Measurements from ENCODE around the gene POPDC3. TPM values are rescaled to one million over a fixed set of nuclear protein-coding genes. Genes with fewer than 3 reads are reported as not detected.

POPDC3 gene
- total RNA-seq, 1 experiment from 2014 or later = 41.4 TPM

DNA sequence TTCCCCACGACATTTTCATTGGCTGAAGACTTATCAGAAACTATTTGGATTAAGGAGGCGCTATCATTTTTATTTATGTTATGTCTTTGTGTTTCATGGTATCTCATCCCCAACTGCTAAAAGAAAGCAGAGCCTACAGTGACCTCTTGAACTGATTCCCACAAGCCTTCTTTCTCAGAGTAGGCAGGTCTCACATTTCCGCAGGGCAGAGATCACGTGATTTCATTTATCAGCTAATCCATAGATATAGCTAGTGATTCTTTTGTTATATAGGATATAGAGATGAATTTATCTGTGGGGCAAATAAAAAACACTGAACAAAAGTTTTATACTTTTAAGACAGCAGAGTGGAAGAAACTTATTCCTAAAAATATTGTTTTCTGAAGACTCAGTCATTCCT lies 25.0 kb upstream of the POPDC3 start:
- no peak overlapping the region for H2AFZ ChIP-seq (ENCODE audit: low read length)
- BruUV-seq (replicated peaks) = no TSS peak
- ATAC-seq = no peak
- H3K9me3 ChIP-seq (ENCODE audit: low read length) = no peaks in the 10 kb centered on the region
- ChIA-PET POLR2A (ENCODE audit: unreplicated experiment) (no interaction called here), CTCF (no interaction called here)
- no peak for DNase-seq
- TF ChIP-seq EZH2 (IDR thresholded peaks at IDR 0.05; ENCODE audit: low read length, unreplicated experiment) (no peak), EZH2phosphoT487 (IDR thresholded peaks at IDR 0.05; ENCODE audit: borderline replicate concordance, low read length) (no peak)
- TF ChIP-seq, protein P1, sequence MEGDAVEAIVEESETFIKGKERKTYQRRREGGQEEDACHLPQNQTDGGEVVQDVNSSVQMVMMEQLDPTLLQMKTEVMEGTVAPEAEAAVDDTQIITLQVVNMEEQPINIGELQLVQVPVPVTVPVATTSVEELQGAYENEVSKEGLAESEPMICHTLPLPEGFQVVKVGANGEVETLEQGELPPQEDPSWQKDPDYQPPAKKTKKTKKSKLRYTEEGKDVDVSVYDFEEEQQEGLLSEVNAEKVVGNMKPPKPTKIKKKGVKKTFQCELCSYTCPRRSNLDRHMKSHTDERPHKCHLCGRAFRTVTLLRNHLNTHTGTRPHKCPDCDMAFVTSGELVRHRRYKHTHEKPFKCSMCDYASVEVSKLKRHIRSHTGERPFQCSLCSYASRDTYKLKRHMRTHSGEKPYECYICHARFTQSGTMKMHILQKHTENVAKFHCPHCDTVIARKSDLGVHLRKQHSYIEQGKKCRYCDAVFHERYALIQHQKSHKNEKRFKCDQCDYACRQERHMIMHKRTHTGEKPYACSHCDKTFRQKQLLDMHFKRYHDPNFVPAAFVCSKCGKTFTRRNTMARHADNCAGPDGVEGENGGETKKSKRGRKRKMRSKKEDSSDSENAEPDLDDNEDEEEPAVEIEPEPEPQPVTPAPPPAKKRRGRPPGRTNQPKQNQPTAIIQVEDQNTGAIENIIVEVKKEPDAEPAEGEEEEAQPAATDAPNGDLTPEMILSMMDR (conservative IDR thresholded peaks at IDR 0.05; ENCODE audit: low read depth, low read length) = no peak
- peaks cover 32% of the 10 kb centered on the region for H3K4me1 ChIP-seq (ENCODE audit: insufficient read depth, low read length)
- H3K27ac ChIP-seq (ENCODE audit: low read length) = no peak overlapping the region
- H3K9ac ChIP-seq (ENCODE audit: low read length) = no peak overlapping the region
- H3K9me2 ChIP-seq (replicated peaks; ENCODE audit: low read length) = no peaks in the 10 kb centered on the region
- H3K4me3 ChIP-seq (ENCODE audit: low read length) = no peak overlapping the region
- no peak overlapping the region for H3K4me2 ChIP-seq (ENCODE audit: low read length)
- no peaks in the 10 kb centered on the region for H3K79me2 ChIP-seq (ENCODE audit: low read length)
- no peaks in the 10 kb centered on the region for H3K36me3 ChIP-seq (ENCODE audit: low read depth, low read length)
- no peaks in the 10 kb centered on the region for H3K27me3 ChIP-seq (ENCODE audit: low read length)
- intact Hi-C loops (cut with micrococcal nuclease) = no loop called here
- no peaks in the 10 kb centered on the region for H4K20me1 ChIP-seq (ENCODE audit: low read length)
- no peaks in the 10 kb centered on the region for H3F3A ChIP-seq (ENCODE audit: low read length, unreplicated experiment)

DNA sequence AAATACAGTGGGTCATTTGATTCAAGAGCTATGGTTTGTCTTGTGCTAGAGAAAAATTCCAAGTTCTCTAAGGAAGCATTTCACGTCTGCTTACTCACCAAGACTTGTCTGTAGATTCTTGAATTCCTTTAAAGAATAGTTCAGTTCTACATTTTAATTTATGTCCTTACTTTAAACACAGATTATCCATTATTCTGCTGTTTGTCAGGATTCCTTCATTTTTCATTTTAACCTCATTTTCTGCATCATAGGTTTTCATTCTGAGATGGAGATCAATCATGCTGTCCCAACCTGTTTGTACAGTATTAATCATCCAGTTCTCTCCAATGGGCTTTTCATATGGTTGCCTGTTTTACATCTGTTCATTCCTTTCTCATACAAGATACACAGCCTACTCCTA lies 24.5 kb upstream of the POPDC3 start:
- intact Hi-C loops (cut with micrococcal nuclease) = no loop called here
- Histone ChIP-seq H3K9ac (ENCODE audit: low read length) (no peak overlapping the region), H3K4me3 (ENCODE audit: low read length) (no peak overlapping the region), H4K20me1 (ENCODE audit: low read length) (no peaks in the 10 kb centered on the region), H3K9me3 (ENCODE audit: low read length) (no peaks in the 10 kb centered on the region), H3F3A (ENCODE audit: low read length, unreplicated experiment) (no peaks in the 10 kb centered on the region), H2AFZ (ENCODE audit: low read length) (no peak overlapping the region), H3K4me1 (ENCODE audit: insufficient read depth, low read length) (peaks cover 32% of the 10 kb centered on the region), H3K27ac (ENCODE audit: low read length) (no peak overlapping the region), H3K9me2 (replicated peaks; ENCODE audit: low read length) (no peaks in the 10 kb centered on the region), H3K27me3 (ENCODE audit: low read length) (no peaks in the 10 kb centered on the region), H3K4me2 (ENCODE audit: low read length) (no peak overlapping the region), H3K79me2 (ENCODE audit: low read length) (no peaks in the 10 kb centered on the region), H3K36me3 (ENCODE audit: low read depth, low read length) (no peaks in the 10 kb centered on the region)
- no peak for ATAC-seq
- TF ChIP-seq EZH2 (IDR thresholded peaks at IDR 0.05; ENCODE audit: low read length, unreplicated experiment) (no peak), EZH2phosphoT487 (IDR thresholded peaks at IDR 0.05; ENCODE audit: borderline replicate concordance, low read length) (no peak)
- TF ChIP-seq, protein P1 (conservative IDR thresholded peaks at IDR 0.05; ENCODE audit: low read depth, low read length) = no peak
- ChIA-PET CTCF (no interaction called here), POLR2A (ENCODE audit: unreplicated experiment) (no interaction called here)
- no TSS peak for BruUV-seq (replicated peaks)
- DNase-seq = peak; percentile 33

DNA sequence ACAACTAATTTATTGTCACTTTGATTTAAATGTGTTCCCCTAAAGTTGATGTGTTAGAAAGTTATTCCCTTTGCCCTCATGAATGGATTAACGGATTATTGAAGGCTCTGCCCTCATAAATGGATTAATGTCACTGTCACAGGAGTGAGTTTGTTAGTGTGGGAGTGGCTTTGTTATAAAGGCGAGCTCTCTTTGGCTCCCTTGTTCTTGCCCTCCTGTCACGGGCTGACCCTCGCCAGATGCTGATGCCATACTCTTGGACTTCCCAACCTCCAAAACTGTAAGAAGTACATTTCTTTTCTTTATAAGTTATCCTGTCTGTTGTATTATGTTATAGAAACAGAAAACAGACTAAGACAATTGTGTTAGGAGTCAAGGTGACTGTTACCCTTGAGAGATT lies 22.7 kb upstream of the POPDC3 start:
- H3K9me3 ChIP-seq (ENCODE audit: low read length) = no peaks in the 10 kb centered on the region
- H3K27ac ChIP-seq (ENCODE audit: low read length) = no peak overlapping the region
- ChIA-PET CTCF (no interaction called here), POLR2A (ENCODE audit: unreplicated experiment) (no interaction called here)
- no peaks in the 10 kb centered on the region for H3K79me2 ChIP-seq (ENCODE audit: low read length)
- intact Hi-C loops (cut with micrococcal nuclease) = no loop called here
- ATAC-seq (no peak), DNase-seq (no peak)
- no peak overlapping the region for H2AFZ ChIP-seq (ENCODE audit: low read length)
- no peaks in the 10 kb centered on the region for H3K9me2 ChIP-seq (replicated peaks; ENCODE audit: low read length)
- TF ChIP-seq EZH2phosphoT487 (IDR thresholded peaks at IDR 0.05; ENCODE audit: borderline replicate concordance, low read length) = no peak
- TF ChIP-seq, protein P1 (conservative IDR thresholded peaks at IDR 0.05; ENCODE audit: low read depth, low read length) = no peak
- TF ChIP-seq EZH2 (IDR thresholded peaks at IDR 0.05; ENCODE audit: low read length, unreplicated experiment) = no peak
- H3K4me2 ChIP-seq (ENCODE audit: low read length) = no peak overlapping the region
- H3K4me3 ChIP-seq (ENCODE audit: low read length) = no peak overlapping the region
- peaks cover 18% of the 10 kb centered on the region for H3K4me1 ChIP-seq (ENCODE audit: insufficient read depth, low read length)
- no peaks in the 10 kb centered on the region for H3F3A ChIP-seq (ENCODE audit: low read length, unreplicated experiment)
- no peaks in the 10 kb centered on the region for H3K36me3 ChIP-seq (ENCODE audit: low read depth, low read length)
- BruUV-seq (replicated peaks) = no TSS peak
- H3K27me3 ChIP-seq (ENCODE audit: low read length) = no peaks in the 10 kb centered on the region
- H3K9ac ChIP-seq (ENCODE audit: low read length) = no peak overlapping the region
- H4K20me1 ChIP-seq (ENCODE audit: low read length) = no peaks in the 10 kb centered on the region

Data from PC-3 (cell line).